Bronchial epithelial cell (primary cell): ENCODE data around the gene PITX1. TPM values are rescaled to one million over a fixed set of nuclear protein-coding genes. Genes with fewer than 3 reads are reported as not detected.

Experiments used
- DNase-seq: peaks from one replicate; pipeline ENCODE4 v3.0.0-alpha.2; 2010; ENCODE audit warnings: low read depth
- FAIRE-seq: peaks from 2 replicates; lab custom pipeline; 2011; peaks lifted over from hg19 to GRCh38; lab: Jason Lieb, UNC
- H3K27me3 ChIP-seq: 2 replicates; pipeline ENCODE4 v1.5.1; 2011; ENCODE audit warnings: low read length; ENCODE audit not compliant: control insufficient read depth, insufficient read depth
- H3K36me3 ChIP-seq: 2 replicates; pipeline ENCODE4 v1.5.1; 2011; ENCODE audit warnings: low read length; ENCODE audit not compliant: control insufficient read depth, insufficient read depth
- H3K4me3 ChIP-seq: 2 replicates; pipeline ENCODE4 v1.5.1; 2011; ENCODE audit warnings: mild to moderate bottlenecking, low read depth, low read length, control low read depth
- total RNA-seq: library from RNA; depleted of rRNA; stranded (reverse); fragments of >200 nt; gene quantifications from 2 replicates; pipeline ENCODE4 v1.2.1, GENCODE V29; 2014
- TF ChIP-seq, protein P1 (sequence below): IDR thresholded peaks from 2 replicates; pipeline ENCODE4 v1.5.1; 2011; ENCODE audit warnings: mild to moderate bottlenecking, moderate library complexity, low read length, control low read depth, inconsistent platforms; ENCODE audit not compliant: insufficient read depth, severe bottlenecking

PITX1 gene
- total RNA-seq, 1 donor from 2014 or later: 87.7 TPM

DNA sequence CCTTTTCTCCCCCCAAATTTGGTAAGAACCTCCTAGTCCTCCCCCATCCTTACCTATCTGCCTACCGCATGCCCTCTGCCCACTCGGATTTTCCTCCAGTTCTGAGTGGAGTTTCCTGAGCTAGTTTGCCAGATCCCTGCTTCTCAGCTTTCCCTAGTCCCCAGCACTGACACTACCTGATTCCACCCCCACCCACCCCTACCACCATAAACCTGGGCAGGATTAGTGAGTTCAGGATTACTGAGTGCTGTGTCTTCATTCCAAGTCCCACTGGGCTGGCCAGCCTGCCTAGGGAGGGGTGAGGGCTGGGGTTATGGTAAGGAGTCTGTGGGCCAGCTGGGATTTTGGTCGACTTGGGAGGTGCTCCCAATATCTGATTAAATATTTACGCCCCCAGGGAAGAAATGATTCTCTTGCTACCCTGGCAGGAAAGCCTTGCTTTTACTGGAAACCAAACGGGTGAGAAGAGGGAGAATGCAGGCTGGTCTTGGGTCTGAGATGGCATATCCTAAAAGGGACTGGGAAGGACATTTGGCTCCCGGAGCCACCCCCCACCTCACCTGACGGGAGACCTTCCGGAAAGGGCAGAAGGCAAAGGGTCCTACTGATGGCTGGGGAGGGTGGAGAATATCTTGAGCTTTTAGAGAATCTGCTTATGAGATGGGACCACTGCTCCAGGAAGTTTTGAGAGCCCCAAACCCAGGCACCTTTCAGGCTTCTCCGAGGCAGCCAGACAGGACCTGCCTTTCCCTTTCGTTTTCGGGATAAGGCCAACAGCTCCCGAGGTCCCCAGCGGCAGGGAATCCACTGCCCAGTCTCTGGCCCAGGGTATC is 3.7 kb downstream of the PITX1 start:
- no peak for FAIRE-seq
- H3K27me3 ChIP-seq: no peaks in the 10 kb centered on the region

DNA sequence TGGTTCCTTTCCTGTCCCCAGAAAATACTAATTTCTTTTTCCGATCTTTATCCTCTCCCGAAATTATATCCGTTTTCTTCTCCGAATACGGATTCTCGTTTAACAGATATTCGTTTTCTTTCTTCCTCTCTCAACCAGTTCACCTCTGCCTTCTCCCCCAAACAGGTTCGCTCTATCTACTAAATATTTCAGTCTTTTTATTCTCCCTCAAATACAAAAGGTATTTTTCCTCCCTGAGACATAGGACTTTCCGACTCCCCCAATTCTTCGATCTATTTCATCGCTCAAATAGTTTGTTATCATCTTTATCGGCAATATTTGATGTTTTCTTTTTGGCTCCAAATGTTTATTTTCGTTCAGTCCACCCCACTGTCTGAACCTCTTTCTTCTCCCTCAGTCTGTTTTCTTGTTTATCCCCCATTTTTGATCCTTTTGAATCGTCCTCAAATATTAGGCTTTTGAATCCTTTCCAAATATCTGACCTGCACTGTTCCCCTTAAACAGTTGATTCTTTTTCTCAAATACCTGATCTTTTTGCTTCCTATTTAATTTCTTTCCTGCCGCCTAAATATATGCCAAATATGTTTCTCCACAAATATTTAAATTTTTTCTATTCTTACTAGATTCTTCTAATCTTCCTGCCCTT is 4.4 kb downstream of the PITX1 start:
- DNase-seq (no peak), FAIRE-seq (no peak)
- Histone ChIP-seq H3K27me3 (no peaks in the 10 kb centered on the region), H3K36me3 (peaks cover 22% of the 10 kb centered on the region), H3K4me3 (no peak overlapping the region)
- TF ChIP-seq, protein P1, sequence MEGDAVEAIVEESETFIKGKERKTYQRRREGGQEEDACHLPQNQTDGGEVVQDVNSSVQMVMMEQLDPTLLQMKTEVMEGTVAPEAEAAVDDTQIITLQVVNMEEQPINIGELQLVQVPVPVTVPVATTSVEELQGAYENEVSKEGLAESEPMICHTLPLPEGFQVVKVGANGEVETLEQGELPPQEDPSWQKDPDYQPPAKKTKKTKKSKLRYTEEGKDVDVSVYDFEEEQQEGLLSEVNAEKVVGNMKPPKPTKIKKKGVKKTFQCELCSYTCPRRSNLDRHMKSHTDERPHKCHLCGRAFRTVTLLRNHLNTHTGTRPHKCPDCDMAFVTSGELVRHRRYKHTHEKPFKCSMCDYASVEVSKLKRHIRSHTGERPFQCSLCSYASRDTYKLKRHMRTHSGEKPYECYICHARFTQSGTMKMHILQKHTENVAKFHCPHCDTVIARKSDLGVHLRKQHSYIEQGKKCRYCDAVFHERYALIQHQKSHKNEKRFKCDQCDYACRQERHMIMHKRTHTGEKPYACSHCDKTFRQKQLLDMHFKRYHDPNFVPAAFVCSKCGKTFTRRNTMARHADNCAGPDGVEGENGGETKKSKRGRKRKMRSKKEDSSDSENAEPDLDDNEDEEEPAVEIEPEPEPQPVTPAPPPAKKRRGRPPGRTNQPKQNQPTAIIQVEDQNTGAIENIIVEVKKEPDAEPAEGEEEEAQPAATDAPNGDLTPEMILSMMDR: no peak

More for the DNA sequence above, 3.7 kb downstream of the PITX1 start:
- Histone ChIP-seq H3K36me3 (peaks cover 22% of the 10 kb centered on the region), H3K4me3 (no peak overlapping the region)
- DNase-seq: no peak
- TF ChIP-seq, protein P1: no peak

DNA sequence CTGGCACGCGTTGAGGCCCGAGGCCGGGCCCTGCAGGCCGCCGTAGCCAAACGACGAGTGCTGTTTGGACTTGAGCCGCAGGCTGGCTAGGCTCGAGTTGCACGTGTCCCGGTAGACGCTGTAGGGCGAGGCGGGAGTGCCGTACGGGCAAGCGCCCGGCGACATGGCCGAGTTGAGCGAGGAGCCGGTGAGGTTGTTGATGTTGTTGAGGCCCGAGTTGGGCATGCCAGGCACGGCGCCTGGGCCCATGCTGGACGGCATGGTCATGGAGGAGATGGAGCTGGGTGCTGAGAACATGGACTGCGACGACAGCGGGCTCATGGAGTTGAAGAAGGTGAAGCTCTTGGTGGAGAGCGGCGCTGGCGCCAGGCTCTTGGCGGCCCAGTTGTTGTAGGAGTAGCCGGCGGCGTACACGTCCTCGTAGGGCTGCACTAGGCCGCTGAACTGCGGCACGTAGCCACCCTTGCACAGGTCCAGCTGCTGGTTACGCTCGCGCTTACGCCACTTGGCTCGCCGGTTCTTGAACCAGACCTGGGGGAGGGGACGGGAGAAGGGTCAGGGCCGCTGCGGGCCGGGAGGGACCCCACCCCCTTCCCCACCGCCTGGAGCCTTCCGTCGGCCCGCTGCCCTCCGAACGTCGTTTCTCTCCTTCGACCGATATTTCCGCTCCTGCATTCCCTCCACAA is 5.1 kb downstream of the PITX1 start:
- no peak for FAIRE-seq
- no peak for DNase-seq
- no peak overlapping the region for H3K4me3 ChIP-seq
- peaks cover 22% of the 10 kb centered on the region for H3K36me3 ChIP-seq
- TF ChIP-seq, protein P1: no peak
- no peaks in the 10 kb centered on the region for H3K27me3 ChIP-seq

DNA sequence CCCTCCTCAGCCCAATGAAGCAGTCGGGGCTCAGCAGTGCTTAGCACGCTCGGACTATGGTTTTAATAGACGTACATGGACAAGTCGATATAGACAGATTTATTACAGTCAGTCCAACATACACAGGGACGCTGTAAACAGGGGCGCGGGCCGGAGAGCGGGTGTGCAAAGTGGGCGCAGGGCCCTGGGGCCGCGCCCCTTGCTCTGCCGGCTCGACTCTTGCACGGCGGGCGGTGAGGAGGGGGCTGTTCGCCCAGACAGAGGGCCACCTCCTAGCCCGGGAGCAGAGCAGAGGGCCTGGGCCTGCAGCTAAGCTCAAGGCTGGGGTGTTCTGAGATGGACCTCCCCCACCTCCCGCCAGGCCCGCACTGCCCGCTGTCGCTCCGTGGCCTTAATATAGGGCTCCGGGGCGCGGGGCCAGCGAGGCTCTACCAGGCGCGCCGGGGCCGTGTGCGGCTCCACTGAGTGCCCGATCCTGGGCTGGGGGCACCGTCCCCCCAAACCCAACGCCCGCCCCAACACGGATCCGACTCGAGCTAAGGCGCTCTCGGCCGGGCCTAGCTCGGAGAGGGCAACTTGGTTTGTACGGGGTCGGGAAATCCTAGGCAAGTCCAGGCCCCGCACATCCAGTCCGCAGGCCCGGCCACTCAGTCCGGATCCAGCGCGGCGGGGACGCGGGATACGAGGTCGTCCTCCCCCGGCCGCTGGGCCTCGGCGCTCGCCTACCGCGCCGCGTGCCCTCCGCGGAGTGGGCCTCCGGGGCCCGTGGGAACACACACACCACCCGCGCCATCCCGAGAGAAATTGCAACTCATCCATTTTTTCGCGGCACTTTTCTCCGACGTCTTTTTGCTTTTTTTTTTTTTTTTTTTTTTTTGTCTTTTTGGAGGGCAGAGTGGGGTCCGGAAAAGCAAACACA is 6.1 kb downstream of the PITX1 start:
- DNase-seq (no peak), FAIRE-seq (no peak)
- TF ChIP-seq, protein P1: no peak
- no peak overlapping the region for H3K4me3 ChIP-seq
- peaks cover 22% of the 10 kb centered on the region for H3K36me3 ChIP-seq
- H3K27me3 ChIP-seq: no peaks in the 10 kb centered on the region

DNA sequence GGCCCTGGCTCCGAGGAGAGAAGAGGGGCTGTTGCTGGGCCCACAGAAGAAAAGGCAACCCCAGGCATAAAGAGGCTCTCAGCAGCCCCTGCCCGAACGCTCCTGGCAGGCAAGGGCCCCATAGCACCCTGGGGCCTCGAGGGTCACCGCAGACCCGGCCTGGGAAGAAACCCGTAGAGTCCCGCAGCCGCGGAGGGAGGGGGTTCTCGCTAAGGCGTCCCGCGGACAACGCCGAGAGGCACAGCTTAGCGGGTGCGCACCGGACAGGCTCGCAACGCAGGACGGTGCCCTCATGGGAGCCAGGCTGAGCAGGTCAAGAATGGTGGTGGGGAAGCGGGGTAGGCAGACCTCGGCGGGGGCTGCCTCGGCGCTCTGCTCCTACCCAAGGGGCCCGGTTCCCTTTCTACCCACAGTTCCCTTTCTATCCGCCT is 6.7 kb downstream of the PITX1 start:
- no peak for FAIRE-seq
- H3K4me3 ChIP-seq: no peak overlapping the region
- no peak for DNase-seq
- TF ChIP-seq, protein P1: no peak
- no peaks in the 10 kb centered on the region for H3K27me3 ChIP-seq
- H3K36me3 ChIP-seq: peaks cover 22% of the 10 kb centered on the region
